ENCODE data around the gene TMEM115.

The TMEM115 gene

DNA sequence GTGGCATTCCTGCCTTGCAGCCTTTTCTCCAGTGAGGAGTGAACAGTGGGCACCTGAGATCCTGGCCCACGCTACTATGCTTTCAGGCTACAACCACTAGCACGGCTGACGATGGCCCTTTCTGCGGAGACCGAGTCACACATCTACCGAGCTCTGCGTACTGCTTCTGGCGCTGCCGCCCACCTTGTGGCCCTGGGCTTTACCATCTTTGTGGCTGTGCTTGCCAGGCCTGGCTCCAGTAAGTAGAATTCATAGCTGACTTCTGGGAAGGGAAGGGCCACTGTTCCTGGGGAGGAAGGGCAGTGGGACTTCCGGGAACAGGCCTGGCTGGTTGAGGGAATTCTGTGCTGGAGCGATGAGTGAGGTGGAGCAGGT is 8.0 kb downstream of the TMEM115 start:
- no peak for DNase-seq

- DNase-seq, result peak; percentile 93
Observed at GRCh38 chr3:50350527-50351322, 8.6 kb downstream of the TMEM115 start, which contains the start of the genes CYB561D2 and NPRL2. Gene CYB561D2 (plus strand): TSS chr3:50350862. CDS start chr3:50351434, 572 bp downstream. Gene NPRL2 (minus strand): TSS chr3:50350775. CDS start chr3:50350652, 123 bp downstream.

- no peak for DNase-seq
Observed at GRCh38 chr3:50350213-50350526, 9.2 kb downstream of the TMEM115 start.

DNA sequence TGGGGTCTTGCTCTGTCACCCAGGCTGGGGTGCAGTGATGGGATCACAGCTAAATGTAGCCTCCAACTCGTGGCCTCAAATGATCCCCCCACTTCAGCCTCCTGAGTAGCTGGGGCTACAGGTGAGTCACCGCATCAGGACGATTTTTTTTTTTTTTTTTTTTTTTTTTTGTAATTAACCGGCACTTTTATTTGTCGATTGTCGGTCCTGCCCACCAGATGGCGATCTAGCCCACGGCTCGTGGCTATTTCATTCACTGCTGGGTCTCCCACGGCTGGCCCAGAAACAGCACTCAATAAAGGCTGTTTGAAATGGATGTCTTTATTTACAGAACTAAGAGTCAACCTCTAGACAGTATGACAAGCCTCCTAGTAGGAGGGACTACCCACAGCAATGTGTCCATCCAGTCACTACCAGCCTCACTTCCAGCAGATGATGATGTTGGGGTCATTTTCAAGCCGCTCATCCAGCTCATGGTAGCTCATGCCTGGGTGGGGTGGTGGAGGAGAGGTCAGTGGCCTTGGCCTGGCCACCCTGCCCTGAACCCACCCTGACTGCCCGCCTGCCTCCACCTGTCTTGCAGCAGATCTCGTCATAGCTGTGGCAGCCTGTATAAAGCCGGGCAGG is 12.0 kb downstream of the TMEM115 start:
- peak; percentile 29 for DNase-seq

DNA sequence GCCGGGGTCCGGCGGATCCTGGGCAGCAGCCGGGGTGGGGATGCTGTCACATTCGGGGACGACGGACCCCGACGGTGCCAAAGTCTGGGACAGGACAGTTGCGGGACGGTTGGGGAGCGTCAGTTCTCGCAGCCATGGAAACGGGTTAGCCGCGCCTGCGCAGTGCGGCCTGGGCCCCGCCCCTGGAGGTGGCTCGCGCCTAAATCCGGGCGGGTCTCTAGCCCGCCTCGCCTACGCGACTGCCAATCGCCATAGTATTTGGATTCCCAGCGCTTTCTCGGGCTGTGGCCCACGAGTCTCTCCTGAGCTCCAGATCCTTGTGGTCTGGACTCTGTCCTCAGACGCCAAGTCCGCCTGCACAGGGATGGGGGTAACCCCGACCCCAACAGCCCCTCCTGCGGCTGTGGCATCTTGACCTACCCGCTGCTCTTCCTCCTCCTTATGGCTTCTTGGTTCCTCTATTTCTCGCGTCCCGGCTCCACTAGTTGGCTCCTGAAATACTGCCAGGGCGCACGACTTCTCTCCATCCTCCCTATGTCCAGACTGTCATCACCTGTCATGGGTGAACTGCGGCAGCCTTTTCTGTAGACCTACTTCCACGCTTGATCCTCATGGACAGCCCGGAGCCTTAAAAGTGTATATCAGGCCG is 13.6 kb downstream of the TMEM115 start, which contains the start of gene ZMYND10:
Gene ZMYND10 (minus strand): TSS at position 147 of the 649 bp plus-strand sequence. CDS start 153 bp downstream, outside the sequence.
- DNase-seq, result no peak

DNA sequence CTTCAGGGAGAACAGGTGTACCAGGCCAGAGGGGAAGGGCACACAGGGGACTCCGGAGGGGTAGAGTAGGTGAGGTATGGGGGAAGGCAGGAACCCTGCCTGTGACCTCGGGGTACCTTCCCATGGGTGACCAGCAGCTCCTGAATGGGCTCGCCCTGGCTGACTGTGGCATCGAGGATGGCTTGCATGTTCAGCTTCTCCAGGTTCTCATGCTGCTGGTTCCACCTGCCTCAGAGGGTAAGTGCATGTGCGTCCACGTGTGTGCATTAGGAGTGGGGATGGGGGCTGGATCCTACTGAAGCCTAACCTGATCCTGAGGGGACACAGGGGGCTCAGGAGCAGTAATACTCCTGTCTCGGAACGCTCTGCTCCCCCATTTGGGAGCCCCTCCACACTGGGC is 14.3 kb downstream of the TMEM115 start:
- DNase-seq, result no peak

DNA sequence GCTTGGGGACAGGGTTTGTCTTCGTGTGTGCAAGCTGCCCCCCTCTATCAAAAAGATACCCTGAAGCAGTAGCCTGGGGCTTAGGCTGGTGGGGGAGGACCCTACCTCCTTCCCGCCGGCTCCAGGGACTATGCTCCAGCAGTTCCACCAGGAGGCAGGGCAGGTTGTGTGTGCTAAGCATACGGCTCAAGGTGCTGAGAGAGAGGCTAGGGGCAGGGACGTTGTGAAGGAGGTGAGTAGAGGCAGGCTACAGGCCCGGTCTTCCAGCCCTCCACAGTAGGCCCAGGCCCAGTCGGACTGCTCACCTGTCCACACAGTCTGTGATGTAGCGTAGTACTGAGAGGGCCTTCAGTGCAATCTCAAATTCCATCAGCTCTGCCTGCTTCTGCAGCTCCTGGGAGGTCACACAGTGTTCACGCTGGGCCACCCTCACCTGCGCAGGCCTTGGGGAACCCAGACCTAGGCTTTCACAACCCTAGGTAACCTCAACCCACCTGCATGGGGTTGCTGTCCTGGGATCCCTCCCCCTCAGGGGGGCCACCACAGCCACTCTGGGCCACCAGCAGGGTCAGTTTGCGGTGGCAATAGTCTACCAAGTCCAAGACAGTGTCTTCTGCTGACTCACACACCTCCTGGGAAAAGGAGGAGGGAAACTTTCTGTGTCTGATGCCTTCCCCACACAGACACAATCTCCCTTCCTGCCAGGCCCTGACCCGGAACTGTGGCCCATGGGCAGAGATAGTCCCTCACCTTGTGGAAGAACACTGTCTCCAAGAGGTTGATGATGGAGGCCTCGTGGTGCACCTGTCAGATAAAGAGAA is 16.3 kb downstream of the TMEM115 start:
- DNase-seq, result no peak

GRCh38 chr3:50341996-50342650 is 17.2 kb downstream of the TMEM115 start:
- DNase-seq, result no peak

- no peak for DNase-seq
Observed at GRCh38 chr3:50341537-50341936, 17.8 kb downstream of the TMEM115 start.

DNA sequence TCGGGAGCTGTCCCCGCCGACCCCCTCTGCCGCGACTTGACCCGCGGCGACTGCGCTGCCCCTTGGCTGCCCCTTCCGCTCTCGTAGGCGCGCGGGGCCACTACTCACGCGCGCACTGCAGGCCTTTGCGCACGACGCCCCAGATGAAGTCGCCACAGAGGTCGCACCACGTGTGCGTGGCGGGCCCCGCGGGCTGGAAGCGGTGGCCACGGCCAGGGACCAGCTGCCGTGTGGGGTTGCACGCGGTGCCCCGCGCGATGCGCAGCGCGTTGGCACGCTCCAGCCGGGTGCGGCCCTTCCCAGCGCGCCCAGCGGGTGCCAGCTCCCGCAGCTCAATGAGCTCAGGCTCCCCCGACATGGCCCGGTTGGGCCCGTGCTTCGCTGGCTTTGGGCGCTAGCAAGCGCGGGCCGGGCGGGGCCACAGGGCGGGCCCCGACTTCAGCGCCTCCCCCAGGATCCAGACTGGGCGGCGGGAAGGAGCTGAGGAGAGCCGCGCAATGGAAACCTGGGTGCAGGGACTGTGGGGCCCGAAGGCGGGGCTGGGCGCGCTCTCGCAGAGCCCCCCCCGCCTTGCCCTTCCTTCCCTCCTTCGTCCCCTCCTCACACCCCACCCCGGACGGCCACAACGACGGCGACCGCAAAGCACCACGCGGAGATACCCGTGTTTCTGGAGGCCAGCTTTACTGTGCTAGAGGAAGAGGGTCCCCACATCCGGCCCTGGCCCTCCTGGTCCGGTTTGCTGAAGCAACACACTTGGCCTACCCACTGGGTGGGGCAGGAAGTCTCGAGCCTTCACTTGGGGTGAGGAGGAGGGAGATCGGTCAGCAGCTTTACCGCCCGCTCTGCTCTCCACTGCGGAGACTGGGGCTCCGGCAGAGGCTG is 18.6 kb downstream of the TMEM115 start, which contains the start of gene RASSF1:
Gene RASSF1 (minus strand): TSS at position 389 of the 882 bp plus-strand sequence. CDS start 31 bp downstream, at position 358.
- peak; percentile 85 for DNase-seq

- no peak for DNase-seq
Observed at GRCh38 chr3:50340147-50340447, 19.2 kb downstream of the TMEM115 start.

- DNase-seq, result no peak
Observed at GRCh38 chr3:50339485-50340146, 19.7 kb downstream of the TMEM115 start.

DNA sequence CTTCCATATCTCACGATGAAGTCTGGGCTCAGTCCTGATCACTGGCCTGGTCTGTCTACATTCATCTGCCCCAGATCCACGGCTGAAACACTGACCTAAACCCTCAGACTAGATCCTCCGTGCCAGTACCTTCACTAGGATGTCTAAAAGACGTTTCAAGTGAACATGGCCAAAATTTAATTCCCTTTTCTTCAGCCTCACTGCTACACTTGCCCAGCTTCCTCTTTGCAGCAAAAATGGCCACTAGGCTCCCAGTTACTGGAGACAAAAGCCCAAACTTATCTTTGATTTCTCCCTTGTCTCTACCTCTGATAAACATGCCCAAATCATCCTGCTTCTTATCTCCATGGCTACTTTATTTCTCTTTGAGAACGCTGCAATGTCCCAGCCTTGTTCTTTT is 20.4 kb downstream of the TMEM115 start:
- DNase-seq, result no peak

- peak; percentile 93 for DNase-seq
Observed at GRCh38 chr3:50337175-50337861, 22.0 kb downstream of the TMEM115 start.

- DNase-seq, result no peak
Observed at GRCh38 chr3:50336452-50337174, 22.7 kb downstream of the TMEM115 start.

DNA sequence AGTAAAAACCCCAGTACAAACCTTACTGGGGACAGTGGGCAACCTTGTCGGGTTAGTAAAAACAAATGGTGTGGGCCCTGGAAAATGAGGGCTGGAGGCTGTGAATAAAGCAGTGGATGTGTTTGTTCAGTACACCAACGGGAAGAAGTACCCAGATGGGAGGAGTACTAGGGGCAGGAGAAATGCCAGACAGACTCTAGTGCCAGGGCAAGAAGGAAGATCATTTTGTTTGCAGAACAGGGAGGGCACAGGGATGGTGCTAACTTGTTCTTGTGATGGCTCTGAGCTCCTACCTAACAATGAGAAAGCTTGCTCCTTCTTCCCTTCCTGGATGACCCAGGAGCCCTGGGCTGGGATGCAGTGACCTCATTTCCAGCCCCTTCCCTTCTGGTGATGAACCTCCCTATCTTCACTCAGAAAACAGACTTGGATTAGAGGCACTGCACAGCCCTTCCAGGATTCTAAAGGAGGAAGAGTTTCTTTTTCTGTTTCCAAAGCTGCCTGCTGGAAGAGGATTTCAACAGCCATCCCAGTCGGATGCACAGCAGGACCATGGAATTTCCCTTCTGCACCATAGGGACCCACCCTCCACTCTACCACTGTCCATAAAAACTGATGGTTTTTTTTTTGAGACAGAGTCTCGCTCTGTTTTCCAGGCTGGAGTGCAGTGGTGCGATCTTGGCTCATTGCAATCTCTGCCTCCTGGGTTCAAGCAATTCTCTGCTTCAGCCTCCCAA is 24.8 kb downstream of the TMEM115 start:
- DNase-seq, result no peak

- no peak for DNase-seq
Observed at GRCh38 chr3:50333744-50334328, 25.5 kb downstream of the TMEM115 start.

DNA sequence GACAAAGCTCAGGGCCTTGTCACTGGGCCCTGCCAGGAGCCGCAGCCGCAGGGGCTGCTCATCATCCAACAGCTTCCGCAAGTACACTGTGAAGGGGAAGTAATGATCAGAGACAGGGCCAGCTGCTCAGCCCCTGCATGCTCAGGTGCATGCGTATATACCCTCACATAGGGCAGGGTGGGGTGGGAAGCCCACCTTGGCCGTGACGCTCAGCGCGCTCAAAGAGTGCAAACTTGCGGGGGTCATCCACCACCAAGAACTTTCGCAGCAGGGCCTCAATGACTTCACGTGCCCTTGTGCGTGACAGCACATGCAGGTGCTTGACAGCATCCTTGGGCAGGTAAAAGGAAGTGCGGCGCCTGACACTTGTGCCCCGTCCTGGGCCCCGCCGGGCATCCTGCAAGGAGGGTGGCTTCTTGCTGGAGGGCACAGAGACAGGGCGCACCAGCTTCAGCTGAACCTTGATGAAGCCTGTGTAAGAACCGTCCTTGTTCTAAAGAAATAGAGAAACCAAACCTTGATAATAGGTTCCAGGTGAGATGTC is 27.9 kb downstream of the TMEM115 start:
- no peak for DNase-seq
